Measurements from ENCODE around the gene BRSK2. TPM values are rescaled to one million over a fixed set of nuclear protein-coding genes. Genes with fewer than 3 reads are reported as not detected.

Gene BRSK2
- total and polyA plus RNA-seq, 5 donors: 0.61 to 2.3 (median 2.1) TPM

- WGBS: 93% methylated on average over 12 of the region's 12 CpGs
- Histone ChIP-seq H3K4me1 (ENCODE audit: control insufficient read depth, insufficient read depth, low read length) (no peaks in the 10 kb centered on the region), H3K9me3 (ENCODE audit: control insufficient read depth, low read length) (no peaks in the 10 kb centered on the region), H3K4me3 (ENCODE audit: low read length) (no peak overlapping the region), H3K27ac (ENCODE audit: low read length) (no peak overlapping the region), H3K27me3 (ENCODE audit: control insufficient read depth, insufficient read depth) (no peaks in the 10 kb centered on the region)
- ATAC-seq (no peak), DNase-seq (peak; percentile 4 to 32 (median 22))
- intact Hi-C loops (cut with DNase I): no loop called here
Observed at GRCh38 chr11:1473011-1473628, 83.4 kb downstream of the BRSK2 start.

GRCh38 chr11:1473786-1474185 lies 84.1 kb downstream of the BRSK2 start:
- H3K27me3 ChIP-seq (ENCODE audit: control insufficient read depth, insufficient read depth): no peaks in the 10 kb centered on the region
- no peaks in the 10 kb centered on the region for H3K4me1 ChIP-seq (ENCODE audit: control insufficient read depth, insufficient read depth, low read length)
- H3K4me3 ChIP-seq (ENCODE audit: low read length): no peak overlapping the region
- WGBS: 92% methylated on average over 22 of the region's 22 CpGs
- H3K27ac ChIP-seq (ENCODE audit: low read length): no peak overlapping the region
- DNase-seq: peak in 2 of 3 donors; percentile 18 to 48
- no peak for ATAC-seq
- intact Hi-C loops (cut with DNase I): no loop called here
- no peaks in the 10 kb centered on the region for H3K9me3 ChIP-seq (ENCODE audit: control insufficient read depth, low read length)

GRCh38 chr11:1475841-1476240 lies 86.1 kb downstream of the BRSK2 start:
- Histone ChIP-seq H3K27me3 (ENCODE audit: control insufficient read depth, insufficient read depth) (no peaks in the 10 kb centered on the region), H3K4me1 (ENCODE audit: control insufficient read depth, insufficient read depth, low read length) (no peaks in the 10 kb centered on the region), H3K9me3 (ENCODE audit: control insufficient read depth, low read length) (no peaks in the 10 kb centered on the region), H3K27ac (ENCODE audit: low read length) (no peak overlapping the region), H3K4me3 (ENCODE audit: low read length) (no peak overlapping the region)
- intact Hi-C loops (cut with DNase I): no loop called here
- WGBS: 94% methylated on average over 12 of the region's 12 CpGs
- ATAC-seq (no peak), DNase-seq (peak in 2 of 3 donors; percentile 20 to 27)

GRCh38 chr11:1476940-1477736 lies 87.4 kb downstream of the BRSK2 start:
- intact Hi-C loops (cut with DNase I): no loop called here
- DNase-seq (peak; percentile 5 to 38 (median 24)), ATAC-seq (no peak)
- Histone ChIP-seq H3K4me1 (ENCODE audit: control insufficient read depth, insufficient read depth, low read length) (no peaks in the 10 kb centered on the region), H3K27ac (ENCODE audit: low read length) (no peak overlapping the region), H3K9me3 (ENCODE audit: control insufficient read depth, low read length) (no peaks in the 10 kb centered on the region), H3K4me3 (ENCODE audit: low read length) (no peak overlapping the region), H3K27me3 (ENCODE audit: control insufficient read depth, insufficient read depth) (no peaks in the 10 kb centered on the region)
- WGBS: 77% methylated on average over 20 of the region's 20 CpGs

- ATAC-seq (no peak), DNase-seq (peak; percentile 5 to 42 (median 37))
- no peaks in the 10 kb centered on the region for H3K4me1 ChIP-seq (ENCODE audit: control insufficient read depth, insufficient read depth, low read length)
- no peaks in the 10 kb centered on the region for H3K27me3 ChIP-seq (ENCODE audit: control insufficient read depth, insufficient read depth)
- H3K27ac ChIP-seq (ENCODE audit: low read length): no peak overlapping the region
- intact Hi-C loops (cut with DNase I): no loop called here
- WGBS: 92% methylated on average over 13 of the region's 13 CpGs
- no peak overlapping the region for H3K4me3 ChIP-seq (ENCODE audit: low read length)
- no peaks in the 10 kb centered on the region for H3K9me3 ChIP-seq (ENCODE audit: control insufficient read depth, low read length)
Observed at GRCh38 chr11:1478011-1478410, 88.3 kb downstream of the BRSK2 start.

- Histone ChIP-seq H3K4me1 (ENCODE audit: control insufficient read depth, insufficient read depth, low read length) (peaks cover 5% of the 10 kb centered on the region), H3K9me3 (ENCODE audit: control insufficient read depth, low read length) (no peaks in the 10 kb centered on the region), H3K27ac (ENCODE audit: low read length) (no peak overlapping the region), H3K4me3 (ENCODE audit: low read length) (no peak overlapping the region), H3K27me3 (ENCODE audit: control insufficient read depth, insufficient read depth) (no peaks in the 10 kb centered on the region)
- intact Hi-C loops (cut with DNase I): no loop called here
- DNase-seq (peak; percentile 11 to 69 (median 60)), ATAC-seq (no peak)
- 69% methylated on average over 9 of the region's 9 CpGs for WGBS
Observed at GRCh38 chr11:1478544-1478943, 88.8 kb downstream of the BRSK2 start.

GRCh38 chr11:1479006-1479677 lies 89.4 kb downstream of the BRSK2 start:
- ATAC-seq: no peak
- Histone ChIP-seq H3K9me3 (ENCODE audit: control insufficient read depth, low read length) (no peaks in the 10 kb centered on the region), H3K27ac (ENCODE audit: low read length) (no peak overlapping the region), H3K4me1 (ENCODE audit: control insufficient read depth, insufficient read depth, low read length) (peaks cover 8% of the 10 kb centered on the region), H3K27me3 (ENCODE audit: control insufficient read depth, insufficient read depth) (no peaks in the 10 kb centered on the region), H3K4me3 (ENCODE audit: low read length) (no peak overlapping the region)
- intact Hi-C loops (cut with DNase I): no loop called here
- DNase-seq: peak; percentile 15 to 49 (median 47)
- 80% methylated on average over 9 of the region's 9 CpGs for WGBS

GRCh38 chr11:1479678-1480118 lies 90.0 kb downstream of the BRSK2 start:
- Histone ChIP-seq H3K4me3 (ENCODE audit: low read length) (no peak overlapping the region), H3K4me1 (ENCODE audit: control insufficient read depth, insufficient read depth, low read length) (peaks cover 8% of the 10 kb centered on the region), H3K9me3 (ENCODE audit: control insufficient read depth, low read length) (no peaks in the 10 kb centered on the region), H3K27me3 (ENCODE audit: control insufficient read depth, insufficient read depth) (no peaks in the 10 kb centered on the region), H3K27ac (ENCODE audit: low read length) (no peak overlapping the region)
- ATAC-seq (no peak), DNase-seq (peak in 2 of 3 donors; percentile 38 to 42)
- 93% methylated on average over 12 of the region's 12 CpGs for WGBS
- intact Hi-C loops (cut with DNase I): no loop called here

GRCh38 chr11:1480191-1480554 lies 90.4 kb downstream of the BRSK2 start:
- H3K27ac ChIP-seq (ENCODE audit: low read length): no peak overlapping the region
- WGBS: 83% methylated on average over 13 of the region's 13 CpGs
- H3K4me3 ChIP-seq (ENCODE audit: low read length): no peak overlapping the region
- peaks cover 8% of the 10 kb centered on the region for H3K4me1 ChIP-seq (ENCODE audit: control insufficient read depth, insufficient read depth, low read length)
- intact Hi-C loops (cut with DNase I): no loop called here
- no peak for DNase-seq
- no peaks in the 10 kb centered on the region for H3K9me3 ChIP-seq (ENCODE audit: control insufficient read depth, low read length)
- no peak for ATAC-seq
- no peaks in the 10 kb centered on the region for H3K27me3 ChIP-seq (ENCODE audit: control insufficient read depth, insufficient read depth)

- intact Hi-C loops (cut with DNase I): no loop called here
- Histone ChIP-seq H3K4me3 (ENCODE audit: low read length) (no peak overlapping the region), H3K9me3 (ENCODE audit: control insufficient read depth, low read length) (no peaks in the 10 kb centered on the region), H3K27me3 (ENCODE audit: control insufficient read depth, insufficient read depth) (no peaks in the 10 kb centered on the region), H3K27ac (ENCODE audit: low read length) (no peak overlapping the region), H3K4me1 (ENCODE audit: control insufficient read depth, insufficient read depth, low read length) (peaks cover 9% of the 10 kb centered on the region)
- ATAC-seq (no peak), DNase-seq (peak; percentile 13 to 61 (median 50))
- WGBS: 91% methylated on average over 36 of the region's 36 CpGs
Observed at GRCh38 chr11:1480555-1481482, 91.1 kb downstream of the BRSK2 start.

All from right cardiac atrium (tissue), 5 donors.